HCT116 (cell line): Measurements from ENCODE around the gene ALKBH2. TPM values are rescaled to one million over a fixed set of nuclear protein-coding genes. Genes with fewer than 3 reads are reported as not detected.

Experiments
- ATAC-seq: fragments of 200-7000 bp; cut with Tn5 transposase; 2 replicates; pipeline ENCODE4 v1.9.1; 2020; ENCODE audit warnings: mild to moderate bottlenecking, moderate library complexity
- BruUV-seq: library from RNA; stranded (reverse); fragments of 400-500 nt; replicated peaks from 2 replicates; lab custom pipeline; 2021; lab: Mats Ljungman, UMichigan
- CTCF ChIA-PET: fragments of 300-600 bp; sonication (Branson Sonifier 250); formaldehyde crosslinking; loops from one replicate; lab custom pipeline; 2021; ENCODE audit warnings: antibody characterized with exemption; lab: Charles Lee
- POLR2A ChIA-PET: fragments of 300-600, 350-600 bp; sonication (Branson Sonifier 250); formaldehyde crosslinking; loops from one replicate; lab custom pipeline; 2021; ENCODE audit warnings: antibody characterized with exemption; lab: Charles Lee
- RAD21 ChIA-PET, 2 experiments: fragments of 300-600 bp; sonication (Branson Sonifier 250); formaldehyde crosslinking; loops; one replicate each; lab custom pipeline; 2023; ENCODE audit warnings: low total read pairs in 2 of 2; ENCODE audit not compliant: uncharacterized antibody in 2 of 2, unreplicated experiment in 2 of 2, low non-redundant PET in 1 of 2; lab: Charles Lee
- DNase-seq: peaks from one replicate; pipeline ENCODE4 v3.0.0-alpha.2; 2010; ENCODE audit warnings: low read depth, low spot score
- H2AFZ ChIP-seq: fragments of 200-600 bp; shearing (Covaris generic), sonication (generic); 2 replicates; pipeline ENCODE4 v1.6.1; 2017; ENCODE audit warnings: low read depth, mixed run types, mixed read lengths, antibody characterized with exemption, low read length; ENCODE audit not compliant: poor library complexity, severe bottlenecking
- H3K27ac ChIP-seq: 2 replicates; pipeline ENCODE4 v1.5.1; 2012; ENCODE audit warnings: low read depth, low read length
- H3K27me3 ChIP-seq: fragments of 200-600 bp; sonication (generic); 2 replicates; pipeline ENCODE4 v1.6.1; 2016; ENCODE audit warnings: mixed run types, low read length, mixed read lengths; ENCODE audit not compliant: insufficient read depth
- H3K36me3 ChIP-seq, 2 experiments: fragments of 200-500 bp in 1 of 2; fragments of 200-600 bp in 1 of 2; sonication (Bioruptor generic) in 1 of 2; sonication (generic) in 1 of 2; 2 replicates each; pipeline versions ENCODE4 v1.5.1 to v1.6.1; 2014 to 2016; ENCODE audit warnings: low read length in 2 of 2, inconsistent platforms in 1 of 2, mixed read lengths in 1 of 2, mixed run types in 1 of 2; ENCODE audit not compliant: insufficient read depth in 2 of 2, control insufficient read depth in 1 of 2
- H3K4me1 ChIP-seq, 2 experiments: fragments of 200-600 bp in 1 of 2; sonication (generic) in 1 of 2; 2 replicates each; pipeline versions ENCODE4 v1.5.1 to v1.6.1; 2012 to 2017; ENCODE audit warnings: low read length in 2 of 2, inconsistent platforms in 1 of 2, mild to moderate bottlenecking in 1 of 2, mixed read lengths in 1 of 2, mixed run types in 1 of 2, moderate library complexity in 1 of 2; ENCODE audit not compliant: insufficient read depth in 2 of 2, control insufficient read depth in 1 of 2
- H3K4me2 ChIP-seq: fragments of 200-600 bp; sonication (generic); 2 replicates; pipeline ENCODE4 v1.6.1; 2017; ENCODE audit warnings: mixed run types, low read length, mixed read lengths
- H3K4me3 ChIP-seq, 2 experiments: fragments of 200-600 bp in 1 of 2; sonication (generic) in 1 of 2; replicated peaks in 1 of 2; 2 replicates each; pipeline ENCODE4 v1.5.1; 2011 to 2016; ENCODE audit warnings: low read length in 2 of 2, control low read depth in 1 of 2, low read depth in 1 of 2, mild to moderate bottlenecking in 1 of 2, mixed read lengths in 1 of 2, mixed run types in 1 of 2
- H3K79me2 ChIP-seq: fragments of 200-600 bp; sonication (generic); 2 replicates; pipeline ENCODE4 v1.6.1; 2017; ENCODE audit warnings: mild to moderate bottlenecking, mixed run types, low read length, moderate library complexity, mixed read lengths; ENCODE audit not compliant: insufficient read depth
- H3K9ac ChIP-seq: fragments of 200-600 bp; sonication (generic); 2 replicates; pipeline ENCODE4 v1.6.1; 2016; ENCODE audit warnings: low read length, mixed read lengths
- H3K9me2 ChIP-seq: fragments of 200-600 bp; sonication (generic), shearing (Covaris generic); 2 replicates; pipeline ENCODE4 v1.6.1; 2017; ENCODE audit warnings: mixed run types, mild to moderate bottlenecking, moderate library complexity; ENCODE audit not compliant: insufficient read depth
- H3K9me3 ChIP-seq, 2 experiments: fragments of 200-500 bp in 1 of 2; fragments of 200-600 bp in 1 of 2; sonication (Bioruptor generic) in 1 of 2; sonication (generic) in 1 of 2; 2 replicates each; pipeline ENCODE4 v1.6.1; 2014 to 2017; ENCODE audit warnings: low read length in 2 of 2, mixed read lengths in 2 of 2, inconsistent platforms in 1 of 2, low read depth in 1 of 2, mild to moderate bottlenecking in 1 of 2, mixed run types in 1 of 2, moderate library complexity in 1 of 2; ENCODE audit not compliant: control insufficient read depth in 1 of 2, insufficient read depth in 1 of 2
- H4K20me1 ChIP-seq: fragments of 200-600 bp; sonication (generic), shearing (Covaris generic); 2 replicates; pipeline ENCODE4 v1.6.1; 2017; ENCODE audit warnings: mixed run types, mild to moderate bottlenecking, moderate library complexity; ENCODE audit not compliant: insufficient read depth
- CBX3 ChIP-seq: IDR thresholded peaks from 2 replicates; pipeline ENCODE4 v1.6.1; 2012; ENCODE audit warnings: low read depth
- CEBPB ChIP-seq: IDR thresholded peaks from 2 replicates; pipeline ENCODE4 v1.6.1; 2012; ENCODE audit warnings: low read depth
- EGR1 ChIP-seq: IDR thresholded peaks from 2 replicates; pipeline ENCODE4 v1.6.1; 2012; ENCODE audit warnings: low read depth
- ELF1 ChIP-seq: IDR thresholded peaks from 2 replicates; pipeline ENCODE4 v1.6.1; 2012; ENCODE audit warnings: low read depth, borderline replicate concordance
- EZH2phosphoT487 ChIP-seq: fragments of 200-600 bp; IDR thresholded peaks from 2 replicates; pipeline ENCODE4 v1.6.1; 2018; ENCODE audit warnings: antibody characterized with exemption, borderline replicate concordance
- JUND ChIP-seq: IDR thresholded peaks from 2 replicates; pipeline ENCODE4 v1.6.1; 2012
- POLR2A ChIP-seq: IDR thresholded peaks from 2 replicates; pipeline ENCODE4 v1.7.0; 2011; ENCODE audit warnings: borderline replicate concordance; ENCODE audit not compliant: insufficient read depth, insufficient read length; ENCODE audit errors: extremely low read depth
- POLR2AphosphoS5 ChIP-seq: IDR thresholded peaks from 2 replicates; pipeline ENCODE4 v1.6.1; 2011; ENCODE audit warnings: mild to moderate bottlenecking, low read depth, low read length, moderate library complexity
- RAD21 ChIP-seq: IDR thresholded peaks from 2 replicates; pipeline ENCODE4 v1.6.1; 2012; ENCODE audit warnings: low read depth, mild to moderate bottlenecking
- SIN3A ChIP-seq: IDR thresholded peaks from 2 replicates; pipeline ENCODE4 v1.6.1; 2012; ENCODE audit warnings: low read depth
- SP1 ChIP-seq: IDR thresholded peaks from 2 replicates; pipeline ENCODE4 v1.6.1; 2012; ENCODE audit warnings: low read depth
- SRF ChIP-seq: IDR thresholded peaks from 2 replicates; pipeline ENCODE4 v1.6.1; 2012; ENCODE audit warnings: low read depth
- YY1 ChIP-seq: IDR thresholded peaks from 2 replicates; pipeline ENCODE4 v1.6.1; 2011; ENCODE audit warnings: low read length, low read depth, moderate library complexity, mild to moderate bottlenecking; ENCODE audit not compliant: insufficient replicate concordance; ENCODE audit errors: extremely low read depth
- intact Hi-C: fragments of 100-400 bp; cut with micrococcal nuclease; formaldehyde crosslinking; loops from 2 replicates; pipeline ENCODE4 v1.10.0; 2022
- total RNA-seq: library from RNA; stranded (reverse); gene quantifications from one replicate; pipeline ENCODE4 v1.2.1, GENCODE V29; 2021; ENCODE audit not compliant: unreplicated experiment
- TF ChIP-seq, protein P1 (sequence below): IDR thresholded peaks from 2 replicates; pipeline ENCODE4 v1.6.1; 2012
- TF ChIP-seq, protein P2 (sequence below): IDR thresholded peaks from 2 replicates; pipeline ENCODE4 v1.6.1; 2012

Gene ALKBH2
- total RNA-seq, 1 experiment from 2014 or later, result 35.8 TPM

DNA sequence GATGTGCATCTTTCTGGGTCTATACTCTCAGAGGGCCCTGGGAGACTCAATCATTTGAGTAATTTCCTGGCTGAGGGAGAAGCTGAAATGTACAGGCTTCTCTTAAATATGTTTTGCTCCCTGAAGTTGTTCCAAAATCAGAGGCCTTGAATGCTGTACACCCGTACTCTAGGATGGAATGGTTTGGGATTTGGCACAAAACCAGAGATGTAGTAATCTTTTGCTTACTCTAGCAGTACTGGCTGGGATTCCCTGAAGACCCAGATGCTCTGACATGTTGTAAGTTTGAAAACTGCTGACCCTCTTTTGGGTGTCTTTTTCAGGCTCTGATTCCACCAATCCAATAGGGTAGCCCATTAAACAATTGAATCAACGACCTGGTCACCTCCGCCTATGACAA lies 33.5 kb upstream of the ALKBH2 start:
- ChIA-PET RAD21 (no interaction called here), POLR2A (no interaction called here), CTCF (interaction anchor here (1.4 kb wide), 1 partner anchor 15 kb away, joined by 6 read pairs; no protein-coding TSS in a partner anchor)
- intact Hi-C loops, result no loop called here
- Histone ChIP-seq H3K36me3 (no peaks in the 10 kb centered on the region), H3K9ac (no peak overlapping the region), H3K27ac (no peak overlapping the region), H2AFZ (no peak overlapping the region), H3K4me3 (no peak overlapping the region), H3K27me3 (no peaks in the 10 kb centered on the region), H4K20me1 (no peaks in the 10 kb centered on the region), H3K79me2 (no peaks in the 10 kb centered on the region), H3K4me2 (no peak overlapping the region), H3K4me1 (peaks cover 5 to 11% of the 10 kb centered on the region in 2 experiments; a peak in 3 of 4 replicates), H3K9me3 (no peaks in the 10 kb centered on the region), H3K9me2 (no peaks in the 10 kb centered on the region)
- no TSS peak for BruUV-seq
- TF ChIP-seq, protein P1, sequence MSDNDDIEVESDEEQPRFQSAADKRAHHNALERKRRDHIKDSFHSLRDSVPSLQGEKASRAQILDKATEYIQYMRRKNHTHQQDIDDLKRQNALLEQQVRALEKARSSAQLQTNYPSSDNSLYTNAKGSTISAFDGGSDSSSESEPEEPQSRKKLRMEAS, result no peak
- TF ChIP-seq JUND (no peak), RAD21 (no peak), SRF (no peak), EZH2phosphoT487 (no peak), SIN3A (no peak), CEBPB (no peak), SP1 (no peak), CBX3 (no peak), POLR2A (no peak)
- ATAC-seq, result no peak
- DNase-seq, result no peak

DNA sequence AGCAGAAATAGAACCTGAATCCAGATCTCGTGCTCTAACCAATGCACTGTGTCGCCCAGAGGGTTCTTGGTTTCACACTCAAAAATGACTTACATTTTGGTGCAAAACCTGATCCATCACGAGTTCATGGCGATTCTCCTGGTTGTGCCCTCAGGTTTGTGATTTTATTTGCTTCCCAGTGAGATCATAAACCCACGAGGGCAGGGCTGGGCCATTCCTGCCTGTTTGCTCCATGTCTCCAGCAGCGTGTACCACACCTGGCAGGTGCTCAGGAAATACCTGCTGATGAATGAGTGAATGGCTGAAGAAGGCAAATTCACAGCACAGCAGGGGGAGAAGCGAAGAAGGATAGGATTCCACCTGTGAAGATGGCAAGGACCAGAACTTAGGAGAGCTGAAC lies 32.5 kb upstream of the ALKBH2 start:
- Histone ChIP-seq H3K4me1 (peaks cover 0 to under 1% of the 10 kb centered on the region in 2 experiments; a peak in 3 of 4 replicates), H3K4me2 (no peak overlapping the region), H3K79me2 (no peaks in the 10 kb centered on the region), H3K9me2 (no peaks in the 10 kb centered on the region), H4K20me1 (no peaks in the 10 kb centered on the region), H3K9ac (no peak overlapping the region), H3K4me3 (no peak overlapping the region), H3K27ac (no peak overlapping the region), H3K9me3 (no peaks in the 10 kb centered on the region), H3K27me3 (no peaks in the 10 kb centered on the region), H2AFZ (no peak overlapping the region), H3K36me3 (no peaks in the 10 kb centered on the region)
- ChIA-PET POLR2A (no interaction called here), CTCF (no interaction called here), RAD21 (no interaction called here)
- DNase-seq, result no peak
- no peak for ATAC-seq
- intact Hi-C loops, result no loop called here
- TF ChIP-seq ELF1 (no peak), YY1 (no peak), EGR1 (no peak), EZH2phosphoT487 (no peak), SIN3A (no peak), POLR2AphosphoS5 (no peak)
- TF ChIP-seq, protein P2, sequence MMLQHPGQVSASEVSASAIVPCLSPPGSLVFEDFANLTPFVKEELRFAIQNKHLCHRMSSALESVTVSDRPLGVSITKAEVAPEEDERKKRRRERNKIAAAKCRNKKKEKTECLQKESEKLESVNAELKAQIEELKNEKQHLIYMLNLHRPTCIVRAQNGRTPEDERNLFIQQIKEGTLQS, result no peak
- TF ChIP-seq, protein P1, result no peak
- BruUV-seq, result no TSS peak
